IMR-90 (cell line): ENCODE results near the gene CXCL17. TPM values are rescaled to one million over a fixed set of nuclear protein-coding genes. Genes with fewer than 3 reads are reported as not detected.
A peak's percentile ranks its signal among the peaks of the same experiment; 100 is the strongest.

Source experiments
- ATAC-seq: fragments of 200-7000 bp; cut with Tn5 transposase; 2 replicates; pipeline ENCODE4 v1.9.1; 2020; ENCODE audit warnings: low read depth, mild to moderate bottlenecking, moderate library complexity
- BruUV-seq: library from RNA; stranded (reverse); fragments of 400-500 nt; replicated peaks from 2 replicates; lab custom pipeline; 2021; lab: Mats Ljungman, UMichigan
- CTCF ChIA-PET: fragments of 300-600 bp; formaldehyde crosslinking; extraction: SDS; loops from one replicate; lab custom pipeline; 2021; ENCODE audit warnings: antibody characterized with exemption; lab: Yijun Ruan, JAX
- POLR2A ChIA-PET: fragments of 300-600 bp; sonication (Branson Sonifier 250); formaldehyde crosslinking; loops from one replicate; lab custom pipeline; 2022; ENCODE audit warnings: antibody characterized with exemption; ENCODE audit not compliant: unreplicated experiment; lab: Charles Lee
- DNase-seq: peaks from one replicate; pipeline ENCODE4 v3.0.0; 2013
- H2AFZ ChIP-seq: replicated peaks from 2 replicates; pipeline ENCODE3; 2013; ENCODE audit warnings: low read length, mild to moderate bottlenecking; ENCODE audit not compliant: poor library complexity
- H2AK5ac ChIP-seq: 2 replicates; pipeline ENCODE4 v1.6.1; 2013; ENCODE audit warnings: low read depth, low read length, inconsistent platforms
- H2AK9ac ChIP-seq: replicated peaks from 2 replicates; pipeline ENCODE3; 2013; ENCODE audit warnings: mild to moderate bottlenecking, low read depth, low read length, moderate library complexity; ENCODE audit not compliant: poor library complexity
- H2BK120ac ChIP-seq: 2 replicates; pipeline ENCODE4 v1.6.1; 2013; ENCODE audit warnings: low read depth, low read length, inconsistent platforms
- H2BK15ac ChIP-seq: 3 replicates; pipeline ENCODE4 v1.6.1; 2013; ENCODE audit warnings: low read depth, low read length, inconsistent platforms
- H2BK20ac ChIP-seq: 2 replicates; pipeline ENCODE4 v1.6.1; 2013; ENCODE audit warnings: low read depth, mild to moderate bottlenecking, inconsistent platforms, low read length, moderate library complexity
- H2BK5ac ChIP-seq: 2 replicates; pipeline ENCODE4 v1.6.1; 2013; ENCODE audit warnings: mild to moderate bottlenecking, low read depth, low read length, inconsistent platforms; ENCODE audit not compliant: poor library complexity, severe bottlenecking
- H3K14ac ChIP-seq: replicated peaks from 2 replicates; pipeline ENCODE4 v1.6.1; 2013; ENCODE audit warnings: low read depth, low read length, inconsistent platforms
- H3K18ac ChIP-seq: 2 replicates; pipeline ENCODE4 v1.6.1; 2013; ENCODE audit warnings: low read depth, low read length, control low read depth
- H3K23ac ChIP-seq: 2 replicates; pipeline ENCODE4 v1.6.1; 2013; ENCODE audit warnings: low read depth, low read length, inconsistent platforms
- H3K27ac ChIP-seq: 2 replicates; pipeline ENCODE4 v1.5.1; 2013; ENCODE audit warnings: mild to moderate bottlenecking, control low read depth, low read length; ENCODE audit not compliant: insufficient read depth
- H3K27me3 ChIP-seq: 2 replicates; pipeline ENCODE4 v1.6.1; 2013; ENCODE audit warnings: low read length; ENCODE audit not compliant: control insufficient read depth, insufficient read depth
- H3K36me3 ChIP-seq: 2 replicates; pipeline ENCODE4 v1.6.1; 2013; ENCODE audit warnings: low read length, mixed read lengths; ENCODE audit not compliant: control insufficient read depth, insufficient read depth
- H3K4ac ChIP-seq: 2 replicates; pipeline ENCODE4 v1.6.1; 2013; ENCODE audit warnings: low read depth, low read length, inconsistent platforms
- H3K4me1 ChIP-seq: 2 replicates; pipeline ENCODE4 v1.6.1; 2013; ENCODE audit warnings: low read length, mixed read lengths; ENCODE audit not compliant: control insufficient read depth, insufficient read depth
- H3K4me2 ChIP-seq: 2 replicates; pipeline ENCODE4 v1.6.1; 2013; ENCODE audit warnings: low read depth, mild to moderate bottlenecking, control low read depth, low read length, moderate library complexity
- H3K4me3 ChIP-seq: 2 replicates; pipeline ENCODE4 v1.5.1; 2013; ENCODE audit warnings: low read depth, mild to moderate bottlenecking, control low read depth, low read length, moderate library complexity; ENCODE audit not compliant: insufficient read depth
- H3K56ac ChIP-seq: 2 replicates; pipeline ENCODE4 v1.6.1; 2013; ENCODE audit warnings: low read length, inconsistent platforms; ENCODE audit not compliant: insufficient read depth; ENCODE audit errors: extremely low read depth
- H3K79me1 ChIP-seq, 2 experiments: 2 replicates each; pipeline ENCODE4 v1.6.1; 2013; ENCODE audit warnings: low read length in 2 of 2, inconsistent platforms in 1 of 2, low read depth in 1 of 2
- H3K9ac ChIP-seq: 2 replicates; pipeline ENCODE4 v1.6.1; 2013; ENCODE audit warnings: low read depth, low read length, control low read depth
- H3K9me1 ChIP-seq: 2 replicates; pipeline ENCODE4 v1.6.1; 2013; ENCODE audit warnings: low read length, inconsistent platforms; ENCODE audit not compliant: insufficient read depth
- H3K9me3 ChIP-seq: 2 replicates; pipeline ENCODE4 v1.6.1; 2013; ENCODE audit warnings: low read length; ENCODE audit not compliant: control insufficient read depth, insufficient read depth
- H4K20me1 ChIP-seq: 2 replicates; pipeline ENCODE4 v1.6.1; 2013; ENCODE audit warnings: low read length, inconsistent platforms; ENCODE audit not compliant: insufficient read depth
- H4K5ac ChIP-seq: 2 replicates; pipeline ENCODE4 v1.6.1; 2013; ENCODE audit warnings: mild to moderate bottlenecking, low read depth, low read length, control low read depth
- H4K8ac ChIP-seq, 2 experiments: 2 replicates each; pipeline ENCODE4 v1.6.1; 2013; ENCODE audit warnings: low read depth in 2 of 2, low read length in 2 of 2, control low read depth in 1 of 2, inconsistent platforms in 1 of 2
- H4K91ac ChIP-seq: 2 replicates; pipeline ENCODE4 v1.6.1; 2013; ENCODE audit warnings: low read depth, low read length, inconsistent platforms; ENCODE audit not compliant: insufficient read depth
- BHLHE40 ChIP-seq: fragments of 150-350 bp; IDR thresholded peaks from 2 replicates; pipeline ENCODE4 v1.6.1; 2016; ENCODE audit warnings: mild to moderate bottlenecking, low read depth, low read length
- CTCF ChIP-seq: conservative IDR thresholded peaks from 2 replicates; pipeline ENCODE4 v1.5.1; 2012; ENCODE audit warnings: mild to moderate bottlenecking, low read depth, low read length, improper control_type of control experiment
- MAZ ChIP-seq: IDR thresholded peaks from 2 replicates; pipeline ENCODE4 v1.6.1; 2012; ENCODE audit warnings: low read depth, mild to moderate bottlenecking, low read length, improper control_type of control experiment, moderate library complexity, borderline replicate concordance
- RAD21 ChIP-seq: IDR thresholded peaks from 2 replicates; pipeline ENCODE4 v1.6.1; 2012; ENCODE audit warnings: low read length, improper control_type of control experiment
- RCOR1 ChIP-seq: IDR thresholded peaks from 2 replicates; pipeline ENCODE4 v1.6.1; 2012; ENCODE audit warnings: mild to moderate bottlenecking, low read length, improper control_type of control experiment; ENCODE audit not compliant: insufficient replicate concordance
- WGBS, 2 experiments: methylation state at CpG; one replicate each; pipeline versions ENCODE4 v1.1.5 to v1.1.7; 2013; ENCODE audit warnings: missing lambda C conversion rate in 2 of 2; ENCODE audit not compliant: insufficient read length in 1 of 2; ENCODE audit errors: extremely low coverage in 2 of 2; 5-methylcytosine and 5-hydroxymethylcytosine counted together
- dilution Hi-C: fragments of 300-500 bp; cut with HindIII; formaldehyde crosslinking; loops from one replicate; pipeline ENCODE4 v1.14.3; 2018; ENCODE audit warnings: low sequenced_read_pairs; ENCODE audit not compliant: unreplicated experiment
- in situ Hi-C: fragments of 300-500 bp; cut with MboI; formaldehyde crosslinking; loops from 3 replicates; pipeline ENCODE4 v1.14.3; 2019; ENCODE audit warnings: low sequenced_read_pairs, inconsistent platforms, mixed read lengths
- intact Hi-C: fragments of 100-400 bp; cut with micrococcal nuclease; formaldehyde crosslinking; loops from 2 replicates; pipeline ENCODE4 v1.10.0; 2022
- polyA plus RNA-seq, 3 experiments: library from polyadenylated mRNA; depleted of rRNA; stranded (reverse); fragments of >200 nt; gene quantifications; 2 replicates each; pipeline ENCODE4 v1.2.3, GENCODE V29; 2012; ENCODE audit warnings: low replicate concordance in 1 of 3
- total RNA-seq: library from RNA; depleted of rRNA; stranded (reverse); fragments of >200 nt; gene quantifications from 2 replicates; pipeline ENCODE4 v1.2.3, GENCODE V29; 2012

CXCL17 gene
- total and polyA plus RNA-seq, 2 of the 4 experiments (the other 2 are of a cell fraction) = not detected

GRCh38 chr19:42402376-42403116, 40.2 kb downstream of the CXCL17 start:
- Histone ChIP-seq H3K4me1 (peaks cover 7% of the 10 kb centered on the region; the same call in 1 of the 2 replicates), H3K4me3 (no peak overlapping the region), H3K18ac (no peak overlapping the region), H3K9me3 (no peaks in the 10 kb centered on the region), H3K4ac (no peak overlapping the region), H4K20me1 (peaks cover 13% of the 10 kb centered on the region; the same call in 1 of the 2 replicates), H3K9me1 (peaks cover 18% of the 10 kb centered on the region), H2AK5ac (no peak overlapping the region), H3K23ac (peak overlapping the region; percentile 71), H3K4me2 (peak overlapping the region; percentile 97; the same call in 1 of the 2 replicates), H4K8ac (peak overlapping the region in 1 of 2 experiments; percentile 86; a peak in 1 of 4 replicates), H4K5ac (no peak overlapping the region), H3K27me3 (no peaks in the 10 kb centered on the region), H3K9ac (no peak overlapping the region), H2BK5ac (no peak overlapping the region), H3K79me1 (peaks cover 0 to 35% of the 10 kb centered on the region in 2 experiments; a peak in 2 of 4 replicates), H3K56ac (no peak overlapping the region), H3K27ac (no peak overlapping the region), H2BK15ac (no peak overlapping the region), H3K14ac (peak overlapping the region; percentile 69; the same call in 1 of the 2 replicates), H2AFZ (no peak overlapping the region), H2BK20ac (no peak overlapping the region), H2BK120ac (no peak overlapping the region), H4K91ac (no peak overlapping the region), H3K36me3 (0 out of 2 replicates have a peak, but pooled peaks cover 1% of the 10 kb centered on the region), H2AK9ac (peak overlapping the region; percentile 78)
- no peak for DNase-seq
- BruUV-seq = no TSS peak
- ChIA-PET CTCF (interaction anchor here (1.5 kb wide), 1 partner anchor 38 kb away, joined by 4 read pairs; no protein-coding TSS in a partner anchor), POLR2A (no interaction called here)
- dilution Hi-C loops (no loop called here), in situ Hi-C loops (no loop called here), intact Hi-C loops (loop anchor here (10.0 kb wide), 1 partner anchor 268 kb away; the partner anchor contains the start of gene POU2F2)
- TF ChIP-seq MAZ (no peak), BHLHE40 (no peak), CTCF (no peak), RAD21 (no peak), RCOR1 (no peak)
- WGBS, 2 experiments = 61% methylated on average over 18 of the region's 34 CpGs; no CpG with 5 or more reads in 1 of the 2 experiments
- ATAC-seq = no peak
